UCSD-AML1 (cell line): ENCODE data around the gene RAB34.
A peak's percentile ranks its signal among the peaks of the same experiment; 100 is the strongest.
"Not testable (repeated sequence)": the region's sequence is repeated elsewhere in the genome, so short reads cannot be mapped to it uniquely, and the experiment has no call there.

Experiments used
- DNase-seq: peaks from one replicate; lab custom pipeline; 2025; ENCODE audit not compliant: unreplicated experiment; lab: John Stamatoyannopoulos, UW

The RAB34 gene

GRCh38 chr17:28746611-28747050, 29.0 kb upstream of the RAB34 start:
- no peak for DNase-seq

- no peak for DNase-seq
Observed at GRCh38 chr17:28745786-28746411, 28.2 kb upstream of the RAB34 start.

GRCh38 chr17:28744972-28745785, 27.5 kb upstream of the RAB34 start:
- no peak for DNase-seq

- peak; percentile 56 for DNase-seq
Observed at GRCh38 chr17:28744104-28744971, 26.7 kb upstream of the RAB34 start.

GRCh38 chr17:28743243-28744103, 25.8 kb upstream of the RAB34 start, which contains the start of gene TRAF4:
TRAF4 (plus strand) TSS chr17:28744011; CDS start chr17:28744113, 102 bp downstream.
- peak; percentile 89 for DNase-seq

- peak; percentile 81 for DNase-seq
Observed at GRCh38 chr17:28741358-28742349, 24.0 kb upstream of the RAB34 start.

- DNase-seq, result no peak
Observed at GRCh38 chr17:28740406-28741357, 23.0 kb upstream of the RAB34 start.

GRCh38 chr17:28738680-28739384, 21.2 kb upstream of the RAB34 start:
- DNase-seq, result no peak

GRCh38 chr17:28737770-28738679, 20.4 kb upstream of the RAB34 start:
- DNase-seq, result no peak

GRCh38 chr17:28737316-28737715, 19.6 kb upstream of the RAB34 start:
- no peak for DNase-seq

- not testable (repeated sequence) for DNase-seq
Observed at GRCh38 chr17:28735913-28736769, 18.5 kb upstream of the RAB34 start.

- no peak for DNase-seq
Observed at GRCh38 chr17:28735242-28735722, 17.6 kb upstream of the RAB34 start.

GRCh38 chr17:28734712-28735241, 17.1 kb upstream of the RAB34 start:
- DNase-seq, result no peak

GRCh38 chr17:28733346-28733745, 15.7 kb upstream of the RAB34 start:
- DNase-seq, result no peak

GRCh38 chr17:28729950-28730330, 12.3 kb upstream of the RAB34 start:
- no peak for DNase-seq
